Measurements from ENCODE around the gene OAS1.
"Not testable (repeated sequence)": the region's sequence is repeated elsewhere in the genome, so short reads cannot be mapped to it uniquely, and the experiment has no call there.

OAS1 gene

DNA sequence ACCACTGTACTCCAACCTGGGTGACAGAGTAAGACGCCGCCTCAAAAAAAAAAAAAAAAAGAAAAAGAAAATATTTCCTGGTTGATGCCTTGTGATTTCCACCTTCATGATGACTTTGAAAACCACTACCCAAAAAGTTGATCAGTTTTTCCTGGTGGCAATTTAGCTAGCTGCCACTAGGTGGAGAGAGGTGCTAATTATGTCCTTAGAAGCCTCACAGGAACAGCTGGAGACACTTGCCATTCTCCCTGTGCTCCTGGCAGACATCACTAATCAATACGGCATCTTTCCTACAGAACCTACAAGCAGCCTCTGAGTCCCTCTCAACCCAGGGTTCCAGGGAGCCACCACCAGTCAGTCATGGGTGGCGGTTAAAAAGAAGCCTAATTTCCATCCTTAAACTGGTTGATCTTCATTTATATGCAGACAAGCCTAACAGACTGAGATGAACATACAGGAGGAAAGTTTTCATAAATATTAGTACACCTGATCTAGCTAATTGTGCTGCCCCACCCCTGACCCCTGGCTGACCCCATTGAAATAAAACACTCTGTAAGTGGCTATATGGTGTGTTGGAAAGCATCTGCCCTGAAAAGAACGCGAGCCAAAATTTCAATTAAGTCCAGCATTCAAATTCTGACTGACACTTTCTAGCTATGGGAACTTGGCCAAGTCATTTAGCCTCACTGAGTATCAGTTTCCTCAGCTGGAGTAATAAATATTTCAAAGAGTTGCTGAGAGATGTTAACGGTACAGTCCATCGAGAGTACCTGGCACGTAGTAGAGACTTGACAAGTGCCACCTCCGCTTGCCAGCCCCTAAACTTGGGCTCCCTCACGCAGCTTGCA lies 6.2 kb upstream of the OAS1 start:
- no peak for DNase-seq (ENCODE audit: low spot score)

DNA sequence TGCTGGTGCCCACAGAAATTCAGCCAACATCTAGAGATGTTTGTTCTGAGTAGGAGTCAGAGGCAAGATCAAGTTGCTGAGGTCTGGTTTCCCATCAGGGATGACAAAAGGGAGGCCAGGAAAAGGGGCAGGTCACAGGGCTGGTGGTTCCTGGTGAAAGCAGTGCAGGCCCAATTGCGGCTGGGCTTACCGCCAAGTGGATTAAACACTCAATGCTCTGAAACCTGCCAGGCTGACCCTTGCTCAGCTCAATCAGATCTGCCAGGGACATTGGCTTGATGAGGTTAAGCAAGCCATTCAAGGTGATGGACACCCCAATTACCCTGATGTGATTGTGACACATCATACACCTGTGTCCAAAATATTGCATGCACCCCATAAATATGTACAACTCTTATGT lies 5.5 kb upstream of the OAS1 start:
- no peak for DNase-seq (ENCODE audit: low spot score)

DNA sequence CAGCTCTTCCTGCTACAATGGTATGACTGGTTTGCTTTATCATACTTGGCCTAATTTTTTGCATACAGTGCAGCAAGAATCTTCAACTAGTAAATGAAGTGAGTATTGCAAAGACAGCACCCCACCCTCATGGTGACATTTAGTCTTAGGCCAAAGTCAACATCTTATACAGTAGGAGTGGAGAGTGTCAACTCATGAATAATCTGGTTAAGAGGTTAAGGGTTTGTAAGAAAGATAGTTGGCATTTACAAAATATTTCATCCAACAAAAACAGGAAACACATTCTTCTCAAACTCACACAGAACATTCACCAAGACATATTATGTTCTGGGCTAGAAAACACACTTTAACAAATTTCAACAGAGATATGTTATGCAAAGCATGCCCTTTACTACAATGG lies 2.2 kb upstream of the OAS1 start:
- DNase-seq (ENCODE audit: low spot score), result no peak

DNA sequence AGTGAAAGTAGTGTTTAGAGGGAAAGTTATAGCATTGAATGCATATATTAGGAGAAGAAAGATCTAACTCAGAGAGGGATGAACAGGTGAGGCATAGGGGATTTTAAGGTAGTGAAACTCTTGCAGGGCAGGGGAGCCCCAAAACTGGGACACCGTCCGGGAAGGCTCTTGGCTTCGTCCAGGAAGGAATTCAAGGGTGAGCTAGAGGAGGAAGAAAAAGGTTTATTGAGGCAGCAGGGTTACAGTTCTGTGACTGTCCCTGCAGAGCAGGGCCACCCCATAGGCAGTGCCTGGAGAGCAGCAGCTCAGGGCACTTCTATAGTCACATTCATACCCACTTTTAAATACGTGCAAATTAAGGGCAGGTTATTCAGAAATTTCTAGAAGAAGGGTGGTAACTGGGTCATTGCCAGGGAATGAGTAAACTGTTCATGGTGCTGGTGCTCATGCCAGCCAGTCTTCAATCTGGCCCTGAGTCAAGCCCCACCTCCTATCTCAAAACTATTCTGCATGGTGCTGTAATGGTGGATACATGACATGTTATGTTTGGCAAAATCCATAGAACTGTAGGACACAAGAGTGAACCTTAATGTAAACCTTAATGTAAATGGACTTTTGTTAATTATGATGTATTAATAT lies 1.2 kb upstream of the OAS1 start:
- no peak for DNase-seq (ENCODE audit: low spot score)

DNA sequence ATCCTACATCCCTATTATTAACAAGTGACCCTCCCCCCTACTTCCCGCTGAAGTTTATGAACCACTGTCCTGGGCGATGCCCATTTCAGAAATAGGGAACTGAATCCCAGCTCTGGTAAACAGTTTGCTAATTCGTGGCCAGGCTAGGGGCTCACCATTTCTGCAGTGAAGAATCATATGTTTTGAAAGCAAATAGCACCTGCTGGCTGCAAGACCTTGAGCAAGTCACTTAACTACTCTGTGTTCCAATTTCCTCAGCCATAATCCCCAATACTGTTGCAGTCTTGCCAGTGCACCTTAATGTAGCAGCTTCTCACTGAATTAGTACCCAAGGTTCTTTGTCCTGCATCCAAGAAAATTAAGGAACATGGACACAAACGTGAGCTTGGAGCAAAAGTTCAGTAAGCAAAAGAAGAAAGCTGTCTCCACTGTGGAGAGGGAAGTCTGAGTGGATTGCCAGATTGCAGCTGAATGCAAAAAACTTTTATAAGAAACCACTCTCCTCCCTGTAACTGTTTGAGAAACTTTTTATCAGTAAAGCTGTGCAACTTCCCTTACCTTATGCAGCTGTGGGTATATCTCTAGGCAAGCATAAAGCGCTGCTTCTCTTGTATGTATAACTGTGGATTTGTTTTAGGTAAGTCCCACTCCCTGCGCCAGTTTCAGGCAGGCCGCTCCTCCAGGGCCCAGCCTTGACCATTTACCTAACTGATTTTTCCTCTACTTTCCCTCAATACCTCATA lies 824 bp downstream of the OAS1 start:
- no peak for DNase-seq (ENCODE audit: low spot score)

DNA sequence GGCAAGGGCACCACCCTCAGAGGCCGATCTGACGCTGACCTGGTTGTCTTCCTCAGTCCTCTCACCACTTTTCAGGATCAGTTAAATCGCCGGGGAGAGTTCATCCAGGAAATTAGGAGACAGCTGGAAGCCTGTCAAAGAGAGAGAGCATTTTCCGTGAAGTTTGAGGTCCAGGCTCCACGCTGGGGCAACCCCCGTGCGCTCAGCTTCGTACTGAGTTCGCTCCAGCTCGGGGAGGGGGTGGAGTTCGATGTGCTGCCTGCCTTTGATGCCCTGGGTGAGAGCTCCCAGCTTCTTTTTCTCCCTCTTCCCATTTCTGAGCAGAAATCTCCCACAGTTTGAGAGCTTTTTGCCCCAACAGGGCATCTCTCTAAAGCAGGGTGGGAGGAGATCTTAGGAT lies 1.8 kb downstream of the OAS1 start:
- DNase-seq (ENCODE audit: low spot score), result no peak

DNA sequence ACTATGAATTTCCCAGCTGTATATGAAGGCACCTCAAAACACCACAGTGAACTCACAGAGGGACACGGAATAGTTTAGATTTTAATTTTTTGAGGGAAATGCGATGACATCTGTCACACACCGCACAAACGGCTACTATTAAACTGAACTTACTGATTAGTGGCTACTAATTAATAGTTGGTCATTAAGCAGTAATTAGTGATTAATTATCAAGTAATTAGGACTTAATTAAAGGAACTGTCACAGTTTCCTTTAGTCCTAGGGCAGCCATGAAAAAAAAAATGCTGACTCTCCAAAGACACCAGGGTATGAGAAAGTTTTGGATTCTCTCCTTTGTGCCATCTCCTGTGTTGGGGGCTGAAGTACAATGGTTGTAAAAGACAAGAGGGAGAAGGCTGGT lies 2.9 kb downstream of the OAS1 start:
- DNase-seq (ENCODE audit: low spot score), result no peak

DNA sequence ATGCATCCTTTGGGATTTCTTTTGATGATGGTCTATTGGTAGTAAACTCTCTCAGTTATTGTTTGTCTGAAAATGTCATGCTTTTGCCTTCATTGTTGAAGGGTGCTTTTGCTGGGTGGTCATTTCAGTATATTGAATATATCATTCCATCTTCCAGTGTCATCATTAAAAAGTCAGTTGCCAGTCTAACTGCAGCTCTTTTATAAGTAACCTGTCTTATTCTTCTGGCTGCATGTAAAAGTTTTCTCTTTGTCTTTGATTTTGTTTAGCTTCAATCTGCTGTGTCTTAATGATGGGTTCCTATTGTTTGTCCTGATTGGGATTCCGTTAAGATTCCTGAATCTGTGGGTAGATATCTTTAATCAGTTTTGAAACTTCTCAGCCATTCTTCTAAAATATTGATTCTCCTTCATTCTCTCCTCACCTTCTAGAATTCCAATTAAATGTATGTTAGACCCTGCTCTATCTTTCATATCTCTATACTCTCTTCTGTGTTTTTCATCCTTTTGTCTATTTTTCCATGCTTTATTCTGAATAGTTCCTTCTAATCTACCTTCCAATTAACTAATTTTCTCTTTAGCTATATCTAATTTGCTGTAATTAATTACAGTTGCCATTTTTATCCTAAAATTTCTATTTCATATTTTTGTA lies 6.4 kb downstream of the OAS1 start:
- no peak for DNase-seq (ENCODE audit: low spot score)

DNA sequence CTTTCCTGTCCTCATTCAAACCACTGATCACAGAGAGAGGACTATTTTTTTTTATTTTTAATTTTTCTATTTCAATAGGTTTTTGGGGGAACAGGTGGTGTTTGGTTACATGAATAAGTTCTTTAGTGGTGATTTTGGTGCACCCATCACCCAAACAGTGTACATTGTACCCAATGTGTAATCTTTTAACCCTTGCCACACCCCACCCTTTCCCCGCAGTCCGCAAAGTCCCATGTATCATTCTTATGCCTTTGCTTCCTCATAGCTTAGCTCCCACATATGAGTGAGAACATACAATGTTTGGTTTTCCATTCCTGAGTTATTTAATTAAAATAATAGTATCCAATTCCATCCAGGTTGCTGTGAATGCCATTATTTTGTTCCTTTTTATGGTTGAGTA lies 7.1 kb downstream of the OAS1 start:
- not testable (repeated sequence) for DNase-seq (ENCODE audit: low spot score)

DNA sequence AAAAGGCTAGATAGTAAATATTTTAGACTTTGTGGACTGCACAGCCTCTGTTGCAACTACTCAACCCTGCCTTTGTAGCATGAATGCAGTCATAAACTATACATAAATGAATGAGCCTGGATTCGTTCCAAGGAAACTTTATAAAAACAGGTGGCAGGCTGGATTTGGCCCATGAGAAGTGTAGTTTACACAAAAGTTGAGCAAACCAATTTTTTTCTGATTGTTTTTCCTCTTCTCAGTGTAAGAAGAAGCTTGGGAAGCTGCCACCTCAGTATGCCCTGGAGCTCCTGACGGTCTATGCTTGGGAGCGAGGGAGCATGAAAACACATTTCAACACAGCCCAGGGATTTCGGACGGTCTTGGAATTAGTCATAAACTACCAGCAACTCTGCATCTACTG lies 9.5 kb downstream of the OAS1 start:
- no peak for DNase-seq (ENCODE audit: low spot score)

DNA sequence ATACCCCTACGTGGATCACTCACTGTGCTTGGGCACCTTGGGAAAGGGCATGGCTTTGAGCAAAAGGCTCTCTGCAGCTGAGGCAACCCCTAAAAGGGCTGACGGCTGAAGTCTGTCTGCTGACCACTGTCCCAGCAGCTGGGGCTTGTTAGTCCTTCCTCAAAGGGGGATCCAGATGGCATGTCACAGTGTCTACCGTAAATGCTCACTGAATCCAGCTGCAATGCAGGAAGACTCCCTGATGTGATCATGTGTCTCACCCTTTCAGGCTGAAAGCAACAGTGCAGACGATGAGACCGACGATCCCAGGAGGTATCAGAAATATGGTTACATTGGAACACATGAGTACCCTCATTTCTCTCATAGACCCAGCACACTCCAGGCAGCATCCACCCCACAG lies 12.4 kb downstream of the OAS1 start:
- DNase-seq (ENCODE audit: low spot score), result no peak

DNA sequence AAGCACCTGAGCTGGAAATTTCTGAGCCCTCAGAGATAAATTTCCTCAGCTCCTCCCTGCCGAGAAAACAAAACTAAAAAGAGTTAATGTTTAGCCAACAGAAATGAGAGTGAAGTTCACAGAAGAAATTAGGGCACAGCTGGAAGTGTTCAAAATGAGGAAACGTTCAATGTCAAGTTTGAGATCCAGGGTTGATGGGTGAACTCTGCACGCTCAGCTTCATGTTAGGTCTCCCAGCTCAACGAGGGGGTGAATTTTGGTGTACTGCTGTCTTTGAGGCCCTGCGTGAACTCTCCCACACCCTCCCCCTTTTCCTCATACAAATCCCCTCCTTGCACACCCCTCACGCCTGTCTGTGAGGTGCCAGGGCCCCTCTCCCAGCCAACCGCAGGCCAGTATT lies 18.2 kb downstream of the OAS1 start:
- no peak for DNase-seq (ENCODE audit: low spot score)

DNA sequence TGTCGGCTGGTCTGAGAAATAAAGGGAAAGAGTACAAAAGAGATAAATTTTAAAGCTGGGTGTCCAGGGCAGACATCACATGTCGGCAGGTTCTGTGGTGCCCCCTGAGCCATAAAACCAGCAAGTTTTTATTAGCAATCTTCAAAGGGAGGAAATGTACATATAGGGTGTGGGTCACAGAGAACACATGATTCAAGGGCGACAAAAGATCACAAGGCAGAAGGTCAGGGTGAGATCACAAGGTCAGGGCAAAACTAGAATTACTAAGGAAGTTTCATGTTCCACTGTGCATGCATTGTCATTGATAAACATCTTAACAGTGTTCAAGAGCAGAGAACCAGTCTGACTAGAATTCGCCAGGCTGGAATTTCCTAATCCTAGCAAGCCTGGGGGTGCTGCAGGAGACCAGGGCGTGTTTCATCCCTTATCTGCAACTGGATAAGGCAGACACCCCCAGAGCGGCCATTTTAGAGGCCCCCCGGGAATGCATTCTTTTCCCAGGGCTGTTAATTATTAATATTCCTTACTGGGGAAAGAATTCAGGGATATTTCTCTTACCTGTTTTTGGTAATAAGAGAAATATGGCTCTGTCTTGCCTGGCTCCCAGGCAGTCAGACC lies 19.8 kb downstream of the OAS1 start:
- not testable (repeated sequence) for DNase-seq (ENCODE audit: low spot score)

DNA sequence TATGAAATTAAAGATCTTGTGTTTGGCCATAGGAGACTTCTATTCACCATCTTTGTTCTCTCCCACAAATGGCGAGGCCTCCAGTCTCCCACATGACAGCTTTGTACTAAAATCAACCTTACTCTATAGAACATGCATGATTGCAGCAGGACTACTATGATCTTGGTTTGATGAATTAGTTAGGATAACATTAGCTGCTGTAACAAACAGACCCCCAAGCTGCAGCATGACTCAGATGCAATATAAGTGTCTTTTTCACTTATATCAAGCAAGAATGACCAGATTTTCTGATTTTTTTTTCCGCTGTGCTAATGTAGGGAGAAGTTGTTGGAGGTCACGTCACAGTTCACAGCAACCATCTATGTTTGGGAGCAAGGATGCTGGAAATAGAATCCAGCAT lies 20.7 kb downstream of the OAS1 start:
- DNase-seq (ENCODE audit: low spot score), result no peak

DNA sequence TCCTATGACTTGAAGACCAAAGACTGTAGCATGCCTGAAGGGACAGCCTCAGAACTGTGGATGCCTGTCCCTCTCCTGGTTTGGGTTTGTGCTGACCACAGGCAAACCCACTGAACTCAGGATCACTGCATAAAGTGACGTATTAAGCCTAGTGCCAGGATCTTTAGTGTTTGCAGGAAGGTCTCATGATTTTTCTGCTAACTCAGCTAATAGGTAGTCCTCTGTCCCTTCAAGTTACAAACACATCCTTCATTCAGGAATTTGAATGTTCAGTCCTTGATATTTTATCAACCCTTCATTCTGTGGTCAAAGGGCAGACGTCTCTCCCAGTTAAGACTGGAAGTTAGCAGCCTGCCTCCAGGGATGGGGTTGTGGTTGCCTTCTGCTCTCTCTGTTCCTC lies 21.2 kb downstream of the OAS1 start:
- no peak for DNase-seq (ENCODE audit: low spot score)

DNA sequence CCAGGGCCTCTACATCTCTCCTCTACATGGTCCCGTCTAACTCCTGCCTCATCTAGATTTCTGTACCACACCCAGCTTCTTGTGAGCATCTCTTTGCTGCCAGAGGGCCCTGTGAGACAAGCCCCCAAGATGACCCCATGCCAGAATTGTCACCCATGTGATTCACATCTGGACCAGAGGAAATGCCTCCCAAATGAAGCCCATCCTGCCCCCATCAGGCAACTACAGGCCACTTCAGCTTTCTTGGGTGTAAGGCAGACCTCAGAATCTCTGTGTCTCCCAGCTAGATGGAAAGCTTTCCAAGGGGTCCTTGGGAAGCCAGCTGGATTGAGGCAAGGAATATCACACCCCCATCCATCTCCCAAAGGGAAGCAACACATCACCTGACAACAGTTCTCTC lies 22.2 kb downstream of the OAS1 start:
- DNase-seq (ENCODE audit: low spot score), result no peak

DNA sequence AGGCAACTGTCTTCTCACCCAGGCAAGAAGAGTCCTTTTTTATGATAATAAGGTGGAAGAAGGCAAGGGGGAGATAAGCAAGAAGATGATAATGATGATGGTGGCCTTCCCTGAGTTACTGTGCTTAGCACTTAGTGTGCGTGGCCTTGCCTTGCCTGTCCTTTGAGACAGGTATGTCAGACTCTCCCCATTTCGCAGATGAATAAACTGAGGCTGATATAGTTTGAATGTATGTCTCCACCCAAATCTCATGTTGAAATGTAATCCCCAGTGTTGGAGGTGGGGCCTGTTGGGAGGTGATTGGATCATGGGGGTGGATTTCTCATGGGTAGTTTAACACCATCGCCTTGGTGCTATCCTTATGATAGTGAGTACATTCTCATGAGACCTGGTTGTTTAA lies 23.0 kb downstream of the OAS1 start:
- no peak for DNase-seq (ENCODE audit: low spot score)

DNA sequence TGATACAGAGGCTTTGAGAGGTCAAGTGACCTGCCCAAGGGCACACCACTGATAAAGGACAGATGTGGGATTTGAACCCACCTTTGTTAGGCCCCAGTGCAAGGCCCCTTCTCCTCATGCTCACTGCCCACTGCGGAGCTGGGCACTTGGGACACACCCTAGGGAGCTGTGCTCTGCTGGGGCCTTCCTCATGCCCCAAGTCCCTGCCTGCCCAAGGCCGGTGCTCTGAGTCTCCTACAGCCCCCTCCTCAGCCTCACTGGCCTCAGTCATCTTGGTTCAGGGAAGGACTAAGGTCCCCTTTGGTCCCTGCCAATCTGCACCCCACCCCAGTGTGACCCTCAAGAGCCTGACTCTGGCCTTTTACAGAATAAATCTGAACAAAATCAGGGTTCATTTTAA lies 23.6 kb downstream of the OAS1 start:
- no peak for DNase-seq (ENCODE audit: low spot score)

DNA sequence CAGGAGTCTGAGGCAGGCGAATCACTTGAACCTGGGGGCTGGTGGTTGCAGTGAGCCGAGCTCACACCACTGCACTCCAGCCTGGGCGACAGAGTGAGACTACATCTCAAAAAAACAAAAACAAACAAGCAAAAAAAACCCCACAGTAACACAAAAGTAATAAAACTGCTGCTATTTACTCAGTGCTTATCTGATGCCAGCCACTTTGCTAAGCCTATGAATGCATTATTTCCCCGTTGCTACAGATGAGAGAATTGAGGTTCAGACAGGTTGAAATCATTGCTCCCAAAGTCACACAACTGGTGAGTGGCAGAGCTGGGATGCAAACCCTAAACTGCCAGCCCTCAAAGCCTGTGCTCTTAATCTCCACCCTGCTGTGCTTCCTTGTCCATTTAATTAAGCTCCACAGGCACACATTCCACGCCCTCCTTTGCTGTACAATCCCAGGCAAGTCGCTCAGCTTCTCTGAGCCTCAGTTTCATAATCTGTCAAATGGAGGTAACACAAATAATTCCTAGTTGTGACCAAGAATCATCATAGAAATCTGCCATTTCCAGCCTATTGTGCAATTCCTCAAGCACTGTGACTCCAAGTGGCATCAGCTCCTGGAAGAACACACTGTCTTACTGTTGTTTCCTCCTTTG lies 25.8 kb downstream of the OAS1 start:
- DNase-seq (ENCODE audit: low spot score), result no peak

DNA sequence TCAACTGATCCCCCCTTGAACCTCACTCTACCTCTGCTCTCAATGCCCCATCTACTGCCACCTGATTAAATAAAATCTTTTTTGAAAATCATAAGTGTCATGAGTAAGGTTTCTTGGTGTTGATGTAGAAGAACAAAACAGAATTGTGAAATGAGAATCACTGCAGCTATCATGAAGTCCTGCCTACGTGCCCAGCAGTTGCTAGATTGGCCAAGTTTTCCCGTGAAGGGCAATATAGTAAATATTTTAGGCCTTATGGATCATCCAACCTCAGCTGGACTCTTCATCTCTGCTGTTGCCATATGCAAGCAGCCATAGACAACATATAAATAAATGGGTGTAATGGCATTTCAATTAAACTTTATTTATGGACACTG lies 26.4 kb downstream of the OAS1 start:
- DNase-seq (ENCODE audit: low spot score), result no peak

DNA sequence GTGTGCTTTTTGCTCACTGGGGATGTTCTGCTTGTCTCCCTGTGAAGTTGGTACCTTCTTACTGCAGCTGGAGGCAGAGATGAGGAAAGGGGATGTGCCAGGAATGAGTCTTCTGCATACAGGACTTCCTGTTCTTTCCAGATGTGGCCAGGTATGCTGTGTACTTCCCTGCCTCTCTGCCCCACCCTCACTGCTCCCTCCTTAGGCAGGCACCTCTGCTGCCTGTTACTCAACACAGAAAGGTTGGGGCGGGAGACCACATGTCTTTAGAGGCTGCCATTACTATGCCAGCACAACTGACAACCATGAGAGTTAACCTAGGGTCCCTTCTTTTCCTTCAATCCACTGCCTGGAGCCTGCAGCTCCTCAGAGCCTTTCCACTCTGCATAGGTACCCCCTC lies 29.5 kb downstream of the OAS1 start:
- DNase-seq (ENCODE audit: low spot score), result no peak

DNA sequence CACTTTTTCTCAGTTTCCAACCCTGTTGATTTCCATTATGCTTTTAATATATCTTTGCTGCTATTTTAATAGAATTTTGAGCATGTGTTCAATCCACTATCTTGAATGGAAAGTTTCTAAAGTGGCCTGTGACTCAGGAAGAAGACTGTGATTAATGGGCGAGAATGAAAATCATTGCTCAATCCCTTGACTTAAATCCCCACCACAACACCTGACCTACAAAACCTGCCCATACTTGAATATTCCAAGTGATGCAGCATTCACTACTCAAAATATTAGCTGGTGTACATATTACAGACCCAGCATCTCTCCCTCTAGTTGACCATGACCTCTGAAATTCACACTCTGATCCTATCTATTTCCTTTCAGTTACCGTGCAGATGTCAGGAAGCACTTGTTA lies 30.2 kb downstream of the OAS1 start:
- DNase-seq (ENCODE audit: low spot score), result no peak

All from hematopoietic multipotent progenitor cell treated with erythropoietin and hydrocortisone succinate and interleukin-3 and kit ligand, for 17 days (in vitro differentiated cells).